HuH-7.5 (cell line): ENCODE results near the gene GTF3C2.
"Not testable (repeated sequence)": the region's sequence is repeated elsewhere in the genome, so short reads cannot be mapped to it uniquely, and the experiment has no call there.

Experiments used
- DNase-seq: peaks from one replicate; pipeline ENCODE4 v3.0.0; 2011; ENCODE audit warnings: low spot score

GTF3C2 gene

GRCh38 chr2:27322301-27322765 is 34.2 kb downstream of the GTF3C2 start:
- no peak for DNase-seq

- DNase-seq, result peak; percentile 69
These were observed 35.5 kb downstream of the GTF3C2 start for GRCh38 chr2:27320958-27321543.

GRCh38 chr2:27319839-27320238 is 36.7 kb downstream of the GTF3C2 start:
- DNase-seq, result not testable (repeated sequence)

GRCh38 chr2:27316655-27317412 is 39.7 kb downstream of the GTF3C2 start:
- no peak for DNase-seq

GRCh38 chr2:27315122-27315521 is 41.4 kb downstream of the GTF3C2 start:
- no peak for DNase-seq

- DNase-seq, result no peak
These were observed 41.9 kb downstream of the GTF3C2 start for GRCh38 chr2:27314709-27315108.

GRCh38 chr2:27313882-27314645 is 42.5 kb downstream of the GTF3C2 start:
- DNase-seq, result no peak

GRCh38 chr2:27312152-27312551 is 44.4 kb downstream of the GTF3C2 start:
- DNase-seq, result no peak

GRCh38 chr2:27309651-27310050 is 46.9 kb downstream of the GTF3C2 start:
- DNase-seq, result no peak

GRCh38 chr2:27308359-27308881 is 48.1 kb downstream of the GTF3C2 start, which contains the start of gene UCN:
TSS of gene UCN (minus strand) at chr2:27308445. CDS start at chr2:27307895, 550 bp downstream.
- no peak for DNase-seq

GRCh38 chr2:27307545-27308358 is 48.8 kb downstream of the GTF3C2 start:
- no peak for DNase-seq

- DNase-seq, result no peak
These were observed 49.3 kb downstream of the GTF3C2 start for GRCh38 chr2:27307287-27307544.

GRCh38 chr2:27306573-27307286 is 49.8 kb downstream of the GTF3C2 start:
- no peak for DNase-seq

GRCh38 chr2:27306136-27306535 is 50.4 kb downstream of the GTF3C2 start:
- DNase-seq, result no peak

GRCh38 chr2:27305516-27305915 is 51.0 kb downstream of the GTF3C2 start:
- no peak for DNase-seq

- no peak for DNase-seq
These were observed 51.9 kb downstream of the GTF3C2 start for GRCh38 chr2:27304488-27305240.

GRCh38 chr2:27303093-27304025 is 53.2 kb downstream of the GTF3C2 start:
- DNase-seq, result peak; percentile 73

- not testable (repeated sequence) for DNase-seq
These were observed 56.0 kb downstream of the GTF3C2 start for GRCh38 chr2:27300606-27301005.

GRCh38 chr2:27298391-27299080 is 58.0 kb downstream of the GTF3C2 start:
- no peak for DNase-seq
